DMS153 (cell line): Measurements from ENCODE around the gene COA8.
"Not testable (repeated sequence)": the region's sequence is repeated elsewhere in the genome, so short reads cannot be mapped to it uniquely, and the experiment has no call there.

ENCODE experiments used
- DNase-seq: peaks from one replicate; lab custom pipeline; 2025; lab: John Stamatoyannopoulos, UW

COA8 gene

DNA sequence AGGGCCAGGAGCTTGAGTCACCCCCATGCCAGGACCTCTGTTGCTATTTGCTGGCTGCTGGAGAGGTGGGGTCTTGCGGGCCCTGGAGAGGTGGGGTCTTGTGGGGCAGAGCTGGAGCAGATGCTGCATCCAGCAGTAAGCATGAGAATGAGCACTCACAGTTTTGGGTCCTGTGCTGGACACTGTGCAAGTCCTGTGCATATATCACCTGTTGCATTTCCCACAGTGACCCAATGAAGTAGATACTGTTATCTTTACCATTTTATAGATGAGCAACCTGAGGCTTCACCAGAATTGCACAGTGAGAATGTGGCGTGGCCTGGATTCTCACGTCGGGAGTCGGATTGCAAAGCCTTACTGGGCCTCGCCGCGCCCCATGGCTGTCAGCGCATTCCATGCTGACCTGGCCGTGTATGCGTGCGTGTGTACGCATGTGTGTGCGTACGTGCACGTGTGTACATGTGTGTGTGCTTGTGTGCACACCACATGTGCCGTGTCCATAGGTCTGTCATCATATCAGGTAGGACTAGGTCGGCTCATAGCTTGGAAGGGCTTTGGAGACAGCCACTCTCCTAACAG, 12.0 kb downstream of the COA8 start:
- no peak for DNase-seq

DNA sequence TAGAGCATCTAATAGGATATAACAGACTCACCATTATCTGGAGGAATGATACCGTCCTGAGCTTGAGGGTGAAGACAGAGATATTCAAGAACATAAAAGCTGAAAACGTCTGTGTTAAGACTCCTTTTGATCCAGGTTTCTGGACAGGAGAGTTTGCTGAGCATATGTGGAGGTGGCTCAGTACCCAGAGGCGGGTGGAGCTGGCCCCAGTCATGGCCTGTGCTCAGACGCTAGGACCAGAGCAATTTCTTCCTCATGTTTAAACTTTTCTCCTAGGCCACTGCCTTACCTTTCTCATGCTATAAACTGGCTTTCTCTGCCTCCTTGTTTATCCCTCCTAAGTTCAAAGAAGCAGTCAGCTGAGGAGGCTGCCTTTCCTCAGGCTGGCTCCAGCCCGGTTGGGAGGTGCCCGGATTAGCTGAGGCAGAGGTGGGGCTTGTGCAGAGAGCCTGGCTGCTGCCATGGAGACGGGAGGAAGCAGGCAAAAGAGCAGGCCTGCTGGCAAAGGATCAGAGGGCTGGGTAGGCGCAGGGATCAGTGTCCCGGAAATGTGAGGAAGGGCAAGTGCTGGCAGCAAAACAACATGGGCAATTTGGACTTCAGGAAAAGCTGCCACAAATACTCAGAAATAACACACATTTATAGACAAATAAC, 13.7 kb downstream of the COA8 start:
- DNase-seq, result peak; percentile 56

DNA sequence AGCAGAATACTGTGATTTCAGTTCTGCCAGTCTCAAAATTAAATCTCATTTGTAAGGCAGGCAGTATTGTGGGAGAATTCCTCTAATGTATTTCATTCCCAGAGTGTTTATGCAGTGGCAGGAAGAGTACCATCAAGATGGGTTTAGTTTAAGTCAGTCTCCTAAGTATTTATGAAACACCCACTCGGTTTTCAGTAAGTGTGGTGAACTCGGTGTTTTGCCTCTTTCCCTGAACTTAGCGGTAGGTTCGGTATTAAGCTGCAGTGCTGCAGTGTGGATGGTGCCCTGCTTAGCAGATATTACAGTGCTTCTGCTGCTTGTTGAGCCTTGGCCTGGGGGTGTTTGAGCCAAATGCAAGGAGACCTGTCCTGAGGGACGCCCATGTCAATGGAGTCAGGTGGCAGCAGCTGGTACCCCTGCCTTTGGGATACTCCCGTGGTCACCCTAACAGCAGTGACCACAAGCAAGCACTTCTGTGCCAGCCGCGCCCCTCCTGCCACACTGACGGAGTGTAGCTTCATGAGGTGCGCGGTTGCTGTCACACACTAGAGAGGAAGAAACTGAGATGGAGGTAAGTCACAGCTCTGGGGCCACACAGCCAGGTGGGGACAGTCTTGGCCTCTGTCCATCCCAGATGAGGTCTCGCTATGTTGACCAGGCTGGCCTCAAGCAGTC, 15.8 kb downstream of the COA8 start:
- DNase-seq, result no peak

DNA sequence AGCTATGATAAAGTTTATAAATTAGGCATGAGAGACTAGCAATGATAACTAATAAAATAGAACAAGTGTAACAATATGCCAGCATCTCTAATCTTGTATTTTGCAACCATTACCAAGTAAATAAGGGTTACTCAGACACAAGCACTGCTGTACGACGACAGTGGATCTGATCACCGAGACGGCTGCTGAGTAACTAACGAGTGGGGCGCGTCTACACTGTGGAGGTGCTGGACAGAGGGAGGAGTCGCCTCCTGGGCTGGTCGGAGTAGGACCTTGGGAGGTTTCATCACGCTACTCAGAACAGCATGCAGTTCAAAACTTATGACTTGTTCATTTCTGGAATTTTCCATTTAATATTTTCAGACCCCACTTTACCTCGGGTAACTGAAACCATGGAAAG, 18.4 kb downstream of the COA8 start:
- DNase-seq, result no peak

DNA sequence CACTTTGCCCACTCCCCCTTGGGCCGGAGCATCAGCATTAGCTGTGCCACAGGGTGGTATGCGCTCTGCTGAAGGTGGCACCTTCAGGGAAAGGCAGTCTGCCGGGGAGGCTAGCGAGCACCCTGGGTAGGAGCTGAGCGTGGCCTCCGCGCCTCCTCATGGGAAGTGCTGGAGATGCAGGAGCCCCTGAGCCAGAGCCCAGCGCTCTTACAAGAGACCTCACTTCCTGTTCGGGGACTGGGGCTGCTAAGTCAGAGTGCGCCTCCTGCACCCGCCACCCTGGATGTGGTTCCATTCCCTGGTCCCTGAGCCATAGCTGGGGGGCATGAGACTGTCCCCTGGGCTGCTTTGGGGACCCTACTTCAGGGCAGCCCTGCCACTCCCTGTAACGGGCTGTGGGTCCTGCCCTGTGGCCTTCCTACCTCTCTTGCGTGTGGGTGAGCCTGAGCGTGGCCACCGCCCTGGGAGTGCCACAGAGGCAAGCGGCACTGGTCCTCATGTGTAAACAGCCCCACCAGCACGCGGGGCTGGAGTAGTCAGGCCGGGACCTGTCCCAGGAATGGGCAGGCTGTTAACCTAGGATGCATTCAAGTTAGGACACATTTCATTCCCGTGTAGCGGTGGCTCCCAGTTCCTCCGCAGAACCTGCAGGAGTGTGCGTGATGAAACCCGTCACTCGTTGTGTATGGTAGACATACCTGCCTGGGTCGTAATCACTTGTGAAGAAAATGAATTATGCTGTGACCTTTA, 19.4 kb downstream of the COA8 start:
- DNase-seq, result no peak

DNA sequence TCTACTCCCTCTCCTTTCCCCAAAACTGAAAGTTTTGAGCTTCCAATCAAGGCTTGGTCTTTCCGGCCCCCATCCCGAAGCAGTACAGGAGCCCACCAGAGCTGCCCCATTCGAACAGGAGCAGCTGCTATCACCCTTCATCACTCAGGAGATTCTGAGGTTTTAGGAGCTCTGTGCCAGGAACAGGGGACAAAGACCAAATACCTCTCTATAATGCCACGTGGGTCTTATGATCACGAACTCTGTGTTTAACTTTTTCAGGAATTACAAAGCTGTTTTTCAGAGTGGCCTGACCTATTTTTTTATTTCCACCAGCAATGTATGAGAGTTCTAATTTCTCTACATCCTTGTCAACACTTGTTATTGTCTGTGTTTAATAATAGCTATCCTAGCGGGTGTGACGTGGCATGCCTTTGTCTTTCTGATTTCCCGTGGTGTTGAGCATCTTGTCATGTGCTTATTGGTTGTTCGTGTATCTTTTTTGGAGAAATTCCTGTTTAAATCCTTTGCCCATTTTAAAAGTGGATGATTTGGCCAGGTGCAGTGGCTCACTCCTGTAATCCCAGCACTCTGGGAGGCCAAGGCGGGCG, 21.7 kb downstream of the COA8 start:
- no peak for DNase-seq

DNA sequence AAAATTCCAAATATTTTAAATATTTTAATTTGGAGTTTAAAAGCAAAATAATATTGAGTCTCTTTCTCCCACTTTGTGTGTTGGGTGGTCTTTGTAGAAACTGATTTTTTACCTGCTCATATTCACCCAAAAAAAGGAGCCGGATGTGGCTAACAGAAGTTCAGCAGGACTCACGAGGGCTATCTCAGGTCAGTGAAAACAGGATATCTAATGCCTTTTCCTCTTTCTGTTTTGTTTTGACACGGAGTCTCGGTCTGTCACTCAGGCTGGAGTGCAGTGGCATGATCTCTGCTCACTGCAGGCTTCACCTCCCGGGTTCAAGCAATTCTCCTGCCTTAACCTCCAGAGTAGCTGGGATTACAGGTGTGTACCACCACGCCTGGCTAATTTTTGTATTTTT, 30.8 kb downstream of the COA8 start:
- no peak for DNase-seq

DNA sequence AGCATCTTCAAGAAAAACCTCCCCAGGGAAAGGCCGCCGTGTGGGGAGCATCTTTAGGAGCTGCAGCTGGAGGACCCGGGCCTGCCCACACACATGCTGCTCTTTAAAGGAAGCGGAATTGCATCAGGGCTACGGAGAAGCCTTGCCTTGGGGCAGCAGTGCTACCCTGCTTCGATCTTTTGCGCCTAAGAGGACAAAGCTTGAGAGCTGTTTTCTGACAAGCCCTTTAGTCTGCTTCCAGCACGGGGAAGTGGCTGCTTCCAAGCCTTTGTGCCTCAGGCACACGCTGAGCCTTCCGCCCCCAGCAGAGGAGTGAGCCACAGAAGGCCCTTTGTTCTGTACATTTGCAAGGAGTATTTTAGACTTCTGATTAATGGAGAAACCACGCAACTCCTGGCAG, 31.5 kb downstream of the COA8 start:
- DNase-seq, result peak; percentile 27

DNA sequence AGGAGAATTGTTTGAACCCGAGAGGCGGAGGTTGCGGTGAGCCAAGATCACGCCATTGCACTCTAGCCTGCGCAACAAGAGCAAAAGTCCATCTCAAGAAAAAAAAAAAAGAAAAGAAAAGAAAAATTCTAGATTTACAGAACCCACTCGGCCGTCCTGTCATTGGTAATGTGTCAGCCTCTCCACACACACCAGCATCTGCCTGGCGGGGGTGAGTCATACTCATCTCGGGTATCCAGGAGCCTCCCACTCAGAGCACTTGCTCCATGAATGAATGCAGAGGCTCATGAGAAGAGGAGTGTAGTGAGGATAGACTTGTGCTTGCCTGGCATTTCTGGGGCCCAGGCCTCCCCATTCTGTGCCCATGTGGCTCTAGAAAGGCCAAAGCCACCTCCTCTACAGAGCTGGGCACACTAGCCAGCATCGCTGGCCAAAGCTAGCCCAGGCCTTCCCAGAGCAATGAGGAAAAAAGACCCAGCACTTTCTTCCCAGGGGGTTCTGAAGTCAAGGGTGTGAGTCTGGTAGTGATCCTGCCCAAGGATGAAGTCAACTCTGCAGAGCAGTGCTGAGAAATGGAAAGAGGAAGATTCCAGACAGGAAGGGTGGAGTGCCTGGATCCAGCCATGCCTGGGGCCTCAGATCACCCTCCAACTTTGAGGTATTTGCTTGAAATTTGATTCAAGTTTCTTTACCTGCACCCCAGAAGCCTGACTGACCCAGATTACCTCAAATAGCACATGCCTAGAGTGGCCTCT, 35.0 kb downstream of the COA8 start:
- no peak for DNase-seq

DNA sequence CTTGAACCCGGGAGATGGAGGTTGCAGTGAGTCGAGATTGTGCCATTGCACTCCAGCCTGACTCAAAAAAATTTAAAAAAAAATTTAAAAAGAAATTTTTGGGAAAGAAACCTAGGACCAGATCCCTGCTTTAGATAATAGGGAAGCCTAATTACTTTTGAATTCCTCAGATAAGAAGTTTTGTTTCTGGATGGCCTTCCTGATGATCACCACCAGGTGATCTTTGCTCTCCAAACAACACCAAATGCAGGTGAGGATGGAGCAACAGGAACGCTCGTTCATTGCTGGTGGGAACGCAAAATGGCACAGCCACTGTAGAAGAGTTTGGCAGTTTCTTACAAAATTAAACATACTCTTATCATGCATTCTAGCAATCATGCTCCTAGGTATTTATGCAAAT, 37.7 kb downstream of the COA8 start:
- no peak for DNase-seq

DNA sequence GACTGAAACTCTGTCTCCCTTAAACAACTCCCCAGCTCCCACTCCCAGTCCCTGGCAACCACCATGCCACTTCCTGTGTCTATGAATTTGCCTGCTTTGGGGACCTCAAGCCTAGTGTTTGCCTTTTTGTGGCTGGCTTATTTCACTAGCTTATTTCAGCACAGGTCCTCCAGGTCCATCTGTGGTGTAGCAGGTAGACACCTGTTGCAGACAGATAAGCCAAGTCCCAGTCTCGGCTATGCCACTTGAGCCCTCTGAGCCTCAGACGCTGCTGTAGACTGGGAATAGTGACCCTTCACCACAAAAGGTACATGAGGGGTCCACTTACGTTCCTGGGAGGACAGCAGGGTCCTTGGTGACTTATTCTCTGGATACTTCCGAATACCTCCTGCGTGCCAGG, 41.9 kb downstream of the COA8 start:
- no peak for DNase-seq

DNA sequence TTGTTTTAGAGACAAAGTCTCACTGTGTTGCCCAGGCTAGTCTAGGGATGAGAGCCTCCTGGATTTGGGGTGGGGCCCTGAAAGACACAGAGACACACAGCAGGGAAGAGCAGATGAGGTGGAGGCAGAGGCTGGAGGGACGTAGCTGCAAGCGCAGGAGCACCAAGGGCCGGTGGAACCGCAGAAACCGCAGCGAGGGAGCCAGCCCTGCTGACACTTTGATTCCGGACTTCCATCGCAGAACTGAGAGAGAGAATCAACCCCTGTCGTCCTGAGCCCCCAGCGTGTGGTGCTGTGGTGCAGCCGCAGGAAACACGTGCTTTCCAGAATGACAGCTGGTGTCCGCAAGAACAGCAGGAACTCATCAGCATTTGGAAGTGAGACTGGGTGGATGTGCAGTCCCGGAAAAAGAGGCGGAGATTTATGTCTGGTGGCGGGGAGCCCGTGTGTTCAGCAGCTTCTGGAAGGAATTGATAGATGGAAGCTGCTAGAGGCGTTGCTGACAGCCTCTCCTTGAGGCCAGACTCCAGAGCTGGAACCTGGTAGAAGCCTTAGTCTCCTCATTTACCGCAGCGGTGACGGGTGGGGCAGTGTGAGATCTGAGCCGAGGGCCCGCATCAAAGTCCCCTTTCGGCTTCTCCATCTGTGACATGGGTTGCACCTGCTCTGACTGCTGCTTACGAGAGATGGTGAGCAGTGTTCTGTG, 44.4 kb downstream of the COA8 start:
- peak; percentile 36 for DNase-seq

DNA sequence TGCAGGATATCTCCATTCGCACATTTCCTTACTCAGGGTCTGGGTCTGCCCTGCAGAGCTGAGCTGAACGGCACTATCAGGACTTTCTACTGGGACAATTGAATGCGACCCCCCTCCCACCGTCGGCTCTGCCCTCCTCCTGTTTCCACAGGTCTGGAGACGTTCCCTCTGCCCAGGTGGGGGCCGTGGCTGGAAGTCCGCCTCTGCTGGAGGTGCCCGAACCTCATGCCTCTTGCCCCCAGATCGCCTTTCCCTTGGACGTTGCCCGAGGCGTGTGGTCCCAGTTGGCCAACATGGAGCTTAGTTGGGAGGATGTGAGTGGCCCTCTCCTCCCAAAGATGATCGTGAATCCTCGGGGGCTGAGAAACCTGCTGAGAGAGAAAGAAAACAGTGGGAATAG, 45.1 kb downstream of the COA8 start:
- DNase-seq, result no peak

DNA sequence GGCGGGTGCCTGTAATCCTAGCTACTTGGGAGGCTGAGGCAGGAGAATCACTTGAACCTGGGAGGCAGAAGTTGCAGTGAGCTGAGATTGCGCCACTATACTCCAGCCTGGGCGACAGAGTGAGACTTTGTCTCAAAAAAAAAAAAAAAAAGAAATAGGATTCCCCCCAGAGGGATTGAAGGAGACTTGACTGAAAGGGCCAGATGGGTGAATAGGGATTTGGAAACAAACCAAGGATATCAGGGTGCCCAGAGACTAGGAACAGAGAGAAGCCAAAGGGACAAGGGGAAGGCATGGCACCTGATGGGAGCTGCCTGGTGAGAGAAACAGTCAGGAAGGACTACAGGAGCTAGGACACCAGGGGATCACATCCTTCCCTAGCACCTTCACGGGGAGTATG, 46.3 kb downstream of the COA8 start:
- DNase-seq, result not testable (repeated sequence)

DNA sequence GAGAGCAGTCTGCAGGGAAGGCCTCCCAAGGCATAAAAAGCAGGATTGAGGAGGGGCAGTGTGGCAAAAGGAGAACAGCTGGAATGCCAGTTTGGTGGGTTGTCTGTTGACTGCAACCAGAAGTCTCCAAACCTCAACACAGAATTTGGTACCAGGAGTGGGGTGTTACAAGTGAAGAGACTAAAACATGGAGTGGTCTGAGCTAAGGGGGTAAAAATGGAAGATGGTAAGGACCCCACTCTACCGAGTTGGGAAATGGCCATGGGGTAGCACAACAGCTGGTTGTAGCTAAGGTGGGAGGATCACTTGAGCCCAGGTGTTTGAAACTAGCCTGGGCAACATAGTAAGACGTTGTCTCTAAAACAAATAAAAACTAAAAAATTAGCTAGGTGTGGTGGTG, 48.5 kb downstream of the COA8 start:
- DNase-seq, result no peak

DNA sequence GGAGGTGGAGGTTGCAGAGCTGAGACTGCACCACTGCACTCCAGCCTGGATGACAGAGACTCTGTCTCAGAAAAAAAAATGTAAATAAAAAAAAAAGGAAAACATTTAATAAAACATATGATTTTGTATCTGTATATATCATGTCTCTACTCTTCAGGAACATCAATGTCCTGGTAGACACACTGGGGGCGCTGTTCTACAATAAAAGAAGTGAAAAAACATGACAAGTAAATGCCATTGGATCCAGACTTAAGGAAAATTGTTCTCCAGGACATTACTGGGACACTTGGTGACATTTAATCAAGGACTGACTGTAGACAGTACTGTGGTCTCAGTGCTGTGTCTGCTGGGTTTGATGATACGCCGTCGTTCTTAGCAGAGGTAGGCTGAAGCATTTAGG, 50.8 kb downstream of the COA8 start:
- no peak for DNase-seq

DNA sequence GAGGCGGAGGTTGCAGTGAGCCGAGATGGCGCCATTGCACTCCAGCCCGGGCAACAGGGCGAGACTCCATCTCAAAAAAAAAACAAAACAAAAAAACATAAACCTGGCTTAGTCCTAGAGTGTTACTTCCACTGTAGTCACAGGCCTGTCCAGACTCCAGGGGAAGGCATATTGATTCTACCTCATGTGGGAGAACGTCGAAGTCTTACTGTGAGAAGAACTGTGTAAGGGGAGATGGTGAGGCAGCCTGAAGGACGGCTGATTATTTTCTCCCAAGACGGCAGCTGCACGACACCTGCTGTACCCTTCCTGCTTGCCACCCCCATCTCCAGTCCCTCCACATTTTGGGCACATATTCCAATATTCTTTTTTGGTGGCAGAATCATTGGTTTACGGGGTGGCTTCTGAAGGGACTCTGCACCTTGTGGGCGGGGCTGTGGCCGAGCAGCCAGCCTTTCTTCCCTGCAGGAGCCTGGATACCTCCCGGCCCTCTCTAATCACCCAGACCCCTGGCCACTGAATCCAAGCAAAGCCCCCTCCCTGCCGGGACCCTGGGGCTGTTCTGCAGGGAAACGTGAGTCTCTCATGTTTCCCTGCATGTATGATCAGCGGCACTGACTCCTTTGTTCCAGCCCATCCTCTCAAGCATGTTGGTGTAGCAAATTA, 54.0 kb downstream of the COA8 start:
- no peak for DNase-seq

DNA sequence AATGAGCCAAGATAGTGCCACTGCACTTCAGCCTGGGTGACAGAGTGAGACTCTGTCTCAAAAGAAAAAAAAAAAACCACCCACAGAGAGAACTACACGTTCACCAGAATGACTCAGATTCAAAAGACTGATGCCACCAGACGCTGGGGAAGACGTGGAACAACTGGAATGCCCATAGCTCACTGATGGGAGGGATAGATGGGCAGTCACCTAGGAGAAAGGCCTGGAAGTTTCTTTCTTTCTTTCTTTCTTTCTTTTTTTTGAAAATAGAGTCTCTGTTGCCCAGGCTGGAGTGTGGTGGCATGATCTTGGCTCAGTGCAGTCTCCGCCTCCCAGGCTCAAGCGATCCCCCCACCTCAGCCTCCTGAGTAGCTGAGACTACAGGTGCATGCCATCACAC, 56.3 kb downstream of the COA8 start:
- DNase-seq, result no peak

DNA sequence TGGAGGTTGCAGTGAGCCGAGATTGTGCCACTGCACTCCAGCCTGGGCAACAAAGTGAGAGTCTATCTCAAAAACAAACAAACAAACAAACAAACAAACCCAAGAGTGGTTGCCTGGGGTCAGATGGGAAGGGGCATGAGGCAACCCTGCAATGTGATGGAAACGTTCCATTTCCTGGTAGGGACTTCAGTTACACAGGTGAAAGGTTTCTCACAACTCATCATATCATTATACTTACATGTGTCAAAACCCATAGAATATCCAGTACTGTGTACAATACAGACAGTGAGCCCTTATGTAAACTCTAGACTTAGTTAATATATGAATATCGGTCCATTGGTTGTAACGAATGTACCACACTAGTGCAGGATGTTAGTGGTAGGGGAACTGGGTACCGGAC, 59.1 kb downstream of the COA8 start:
- DNase-seq, result no peak

DNA sequence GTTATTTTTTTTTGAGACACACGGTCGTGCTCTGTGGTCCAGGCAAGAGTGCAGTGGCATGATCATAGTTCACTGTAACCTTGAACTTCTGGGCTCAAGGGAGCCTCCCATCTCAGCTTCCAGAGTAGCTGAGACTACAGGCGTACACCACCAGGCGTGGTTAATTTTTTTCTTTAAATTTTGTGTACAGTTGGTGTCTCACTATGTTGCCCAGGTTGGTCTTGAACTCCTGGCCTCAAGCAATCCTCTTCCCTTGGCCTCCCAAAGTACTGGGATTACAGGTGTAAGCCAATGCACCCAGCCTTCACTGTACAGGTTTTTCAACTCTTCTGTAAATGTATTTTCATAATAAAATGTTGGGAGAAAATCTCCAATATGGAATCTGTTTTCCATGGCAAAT, 60.5 kb downstream of the COA8 start:
- no peak for DNase-seq
